Upper lobe of left lung (tissue), 6 donors: ENCODE results near the gene MYLK3. TPM values are rescaled to one million over a fixed set of nuclear protein-coding genes. Genes with fewer than 3 reads are reported as not detected.

Experiments used
- ATAC-seq, 2 donors: fragments of 200-7000 bp; cut with Tn5 transposase; one replicate each; pipeline ENCODE4 v1.9.1; 2022; ENCODE audit warnings: mild to moderate bottlenecking in 2 of 2, moderate library complexity in 2 of 2; ENCODE audit not compliant: low FRiP score in 2 of 2
- DNase-seq, 2 donors: peaks; one replicate each; pipeline ENCODE4 v3.0.0-alpha.2; 2019 to 2020
- H3K27ac ChIP-seq, 4 donors: fragments of 200-600 bp; sonication (generic); one replicate each; pipeline ENCODE4 v1.5.1; 2016 to 2019
- H3K27me3 ChIP-seq, 4 donors: fragments of 200-600 bp; sonication (generic); one replicate each; pipeline ENCODE4 v1.5.1; 2017 to 2019
- H3K36me3 ChIP-seq, 4 donors: fragments of 200-600 bp; sonication (generic); one replicate each; pipeline ENCODE4 v1.5.1; 2016 to 2019
- H3K4me1 ChIP-seq, 4 donors: fragments of 200-600 bp; sonication (generic); one replicate each; pipeline ENCODE4 v1.5.1; 2018 to 2019
- H3K4me3 ChIP-seq, 4 donors: fragments of 200-600 bp; sonication (generic); one replicate each; pipeline ENCODE4 v1.5.1; 2017 to 2019; ENCODE audit warnings: mild to moderate bottlenecking in 2 of 4, moderate library complexity in 1 of 4
- H3K9me3 ChIP-seq, 4 donors: fragments of 200-600 bp; sonication (generic); one replicate each; pipeline ENCODE4 v1.5.1; 2018 to 2019
- EP300 ChIP-seq, 4 donors: sonication (generic); formaldehyde crosslinking; IDR thresholded peaks; one replicate each; pipeline ENCODE4 v1.5.1; 2017; ENCODE audit warnings: antibody characterized with exemption in 4 of 4, control low read depth in 2 of 4
- POLR2A ChIP-seq, 4 donors: fragments of 450-650 bp; IDR thresholded peaks; one replicate each; pipeline ENCODE4 v1.5.1; 2016 to 2017; ENCODE audit warnings: antibody characterized with exemption in 4 of 4, mild to moderate bottlenecking in 2 of 4
- POLR2AphosphoS5 ChIP-seq, 2 donors: sonication (generic); formaldehyde crosslinking; IDR thresholded peaks; one replicate each; pipeline ENCODE4 v1.5.1; 2017; ENCODE audit warnings: antibody characterized with exemption in 2 of 2
- WGBS, 2 donors: methylation state at CpG; one replicate each; pipeline ENCODE4 v1.1.5; 2017 to 2018; 5-methylcytosine and 5-hydroxymethylcytosine counted together
- total RNA-seq, 6 donors: library from RNA; depleted of rRNA in 4 of 6; stranded (reverse); fragments of >200 nt in 4 of 6; gene quantifications; one replicate each; pipeline versions ENCODE4 v1.1.0 to v1.2.1, GENCODE V29; 2016 to 2021
- TF ChIP-seq, protein P1 (sequence below), 6 experiments: fragments of 450-650 bp in 4 of 6; fragments of 200-600 bp in 2 of 6; sonication (generic) in 2 of 6; IDR thresholded peaks; one replicate each; pipeline ENCODE4 v1.5.1; 2016 to 2019; ENCODE audit warnings: antibody characterized with exemption in 6 of 6
- donor health status: DM: no; HTN: no; CAD: no; lungs with moderate emphysema.
- donor health status: DM: no; HTN: yes; CAD: no; lungs with severe emphysema.

MYLK3 gene
- total RNA-seq, 6 donors from 2014 or later: 0.11 to 4.2 (median 1.1) TPM

- Histone ChIP-seq H3K4me3 (no peak overlapping the region), H3K27ac (no peak overlapping the region), H3K27me3 (no peaks in the 10 kb centered on the region), H3K4me1 (no peaks in the 10 kb centered on the region), H3K9me3 (no peaks in the 10 kb centered on the region), H3K36me3 (no peaks in the 10 kb centered on the region)
- no peak for DNase-seq
- ATAC-seq: no peak
- TF ChIP-seq EP300 (IDR thresholded peaks at IDR 0.05) (no peak), POLR2A (IDR thresholded peaks at IDR 0.05) (no peak), POLR2AphosphoS5 (IDR thresholded peaks at IDR 0.05) (no peak)
- TF ChIP-seq, protein P1, sequence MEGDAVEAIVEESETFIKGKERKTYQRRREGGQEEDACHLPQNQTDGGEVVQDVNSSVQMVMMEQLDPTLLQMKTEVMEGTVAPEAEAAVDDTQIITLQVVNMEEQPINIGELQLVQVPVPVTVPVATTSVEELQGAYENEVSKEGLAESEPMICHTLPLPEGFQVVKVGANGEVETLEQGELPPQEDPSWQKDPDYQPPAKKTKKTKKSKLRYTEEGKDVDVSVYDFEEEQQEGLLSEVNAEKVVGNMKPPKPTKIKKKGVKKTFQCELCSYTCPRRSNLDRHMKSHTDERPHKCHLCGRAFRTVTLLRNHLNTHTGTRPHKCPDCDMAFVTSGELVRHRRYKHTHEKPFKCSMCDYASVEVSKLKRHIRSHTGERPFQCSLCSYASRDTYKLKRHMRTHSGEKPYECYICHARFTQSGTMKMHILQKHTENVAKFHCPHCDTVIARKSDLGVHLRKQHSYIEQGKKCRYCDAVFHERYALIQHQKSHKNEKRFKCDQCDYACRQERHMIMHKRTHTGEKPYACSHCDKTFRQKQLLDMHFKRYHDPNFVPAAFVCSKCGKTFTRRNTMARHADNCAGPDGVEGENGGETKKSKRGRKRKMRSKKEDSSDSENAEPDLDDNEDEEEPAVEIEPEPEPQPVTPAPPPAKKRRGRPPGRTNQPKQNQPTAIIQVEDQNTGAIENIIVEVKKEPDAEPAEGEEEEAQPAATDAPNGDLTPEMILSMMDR (IDR thresholded peaks at IDR 0.05): no peak
- 88 to 94% methylated on average over 4 of the region's 4 CpGs for WGBS, 2 donors
These were observed 27.1 kb upstream of the MYLK3 start for GRCh38 chr16:46775214-46775613.

DNA sequence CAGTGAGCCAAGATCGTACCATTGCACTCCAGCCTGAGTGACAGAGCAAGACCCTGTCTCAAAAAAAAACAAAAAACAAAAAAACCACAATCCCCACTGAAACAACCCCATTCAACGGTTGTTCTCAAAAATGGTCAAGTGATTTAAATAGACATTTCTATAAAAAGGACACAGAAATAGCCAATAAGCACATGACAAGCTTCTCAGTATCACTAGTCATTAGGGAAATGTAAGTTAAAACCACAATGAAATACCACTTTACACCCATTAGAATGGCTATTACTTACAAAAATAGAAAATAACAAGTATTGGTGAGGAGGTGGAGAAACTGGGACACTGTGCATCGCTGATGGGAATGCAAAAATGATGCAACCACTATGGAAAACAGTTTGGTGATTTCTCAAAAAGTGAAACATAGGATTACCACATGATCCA, 26.6 kb upstream of the MYLK3 start:
- TF ChIP-seq, protein P1 (IDR thresholded peaks at IDR 0.05): no peak
- TF ChIP-seq EP300 (IDR thresholded peaks at IDR 0.05): no peak
- Histone ChIP-seq H3K27me3 (no peaks in the 10 kb centered on the region), H3K9me3 (no peaks in the 10 kb centered on the region), H3K4me1 (no peaks in the 10 kb centered on the region), H3K4me3 (no peak overlapping the region), H3K36me3 (no peaks in the 10 kb centered on the region), H3K27ac (no peak overlapping the region)
- ATAC-seq (no peak), DNase-seq (no peak)
- 67 to 70% methylated on average over 3 of the region's 3 CpGs for WGBS, 2 donors

DNA sequence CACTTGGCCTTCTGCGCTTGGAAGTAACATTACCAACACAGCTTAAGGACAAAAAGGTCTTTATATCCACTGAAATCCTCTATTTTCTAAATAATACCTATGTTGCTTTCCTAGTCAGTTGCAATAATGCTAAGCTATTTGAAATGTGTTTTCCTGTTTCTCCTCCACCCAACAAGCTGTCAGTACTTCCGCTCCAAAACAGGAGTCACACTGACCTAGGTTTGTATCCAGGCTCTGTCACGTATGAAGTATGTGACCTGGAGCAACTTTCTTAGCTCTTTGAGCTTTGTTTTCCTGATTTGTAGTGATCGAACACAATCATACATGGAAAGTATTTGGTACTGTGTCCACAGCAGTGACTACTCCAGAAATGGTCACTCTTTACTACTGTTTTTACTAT, 24.3 kb upstream of the MYLK3 start:
- Histone ChIP-seq H3K27me3 (no peaks in the 10 kb centered on the region), H3K27ac (no peak overlapping the region), H3K9me3 (no peaks in the 10 kb centered on the region), H3K4me3 (no peak overlapping the region), H3K36me3 (no peaks in the 10 kb centered on the region), H3K4me1 (no peaks in the 10 kb centered on the region)
- ATAC-seq (no peak), DNase-seq (no peak)
- 76 to 79% methylated on average over 4 of the region's 4 CpGs for WGBS, 2 donors
- no peak for TF ChIP-seq POLR2A (IDR thresholded peaks at IDR 0.05)
- TF ChIP-seq POLR2AphosphoS5 (IDR thresholded peaks at IDR 0.05): no peak
- TF ChIP-seq, protein P1 (IDR thresholded peaks at IDR 0.05): no peak
- no peak for TF ChIP-seq EP300 (IDR thresholded peaks at IDR 0.05)

GRCh38 chr16:46768809-46769208, 20.7 kb upstream of the MYLK3 start:
- no peak overlapping the region for H3K4me3 ChIP-seq
- ATAC-seq: no peak
- TF ChIP-seq, protein P1 (IDR thresholded peaks at IDR 0.05): no peak
- no peak for TF ChIP-seq EP300 (IDR thresholded peaks at IDR 0.05)
- no peak for TF ChIP-seq POLR2AphosphoS5 (IDR thresholded peaks at IDR 0.05)
- TF ChIP-seq POLR2A (IDR thresholded peaks at IDR 0.05): no peak
- no peak overlapping the region for H3K27ac ChIP-seq
- H3K36me3 ChIP-seq: no peaks in the 10 kb centered on the region
- WGBS, 2 donors: 55 to 59% methylated on average over 8 of the region's 8 CpGs
- no peaks in the 10 kb centered on the region for H3K9me3 ChIP-seq
- H3K4me1 ChIP-seq: no peaks in the 10 kb centered on the region
- no peaks in the 10 kb centered on the region for H3K27me3 ChIP-seq
- no peak for DNase-seq

- Histone ChIP-seq H3K27ac (no peak overlapping the region), H3K4me1 (no peaks in the 10 kb centered on the region), H3K27me3 (no peaks in the 10 kb centered on the region), H3K36me3 (no peaks in the 10 kb centered on the region), H3K4me3 (no peak overlapping the region), H3K9me3 (no peaks in the 10 kb centered on the region)
- TF ChIP-seq POLR2AphosphoS5 (IDR thresholded peaks at IDR 0.05) (no peak), EP300 (IDR thresholded peaks at IDR 0.05) (no peak), POLR2A (IDR thresholded peaks at IDR 0.05) (no peak)
- TF ChIP-seq, protein P1 (IDR thresholded peaks at IDR 0.05): no peak
- 75 to 78% methylated on average over 7 of the region's 7 CpGs for WGBS, 2 donors
- DNase-seq: no peak
- no peak for ATAC-seq
These were observed 16.9 kb upstream of the MYLK3 start for GRCh38 chr16:46765050-46765449.
